Measurements from ENCODE around the gene LMCD1.

LMCD1 gene

GRCh38 chr3:8595695-8596115, 94.1 kb downstream of the LMCD1 start:
- H3K9me3 ChIP-seq (ENCODE audit: severe bottlenecking): no peaks in the 10 kb centered on the region
- H3K27me3 ChIP-seq (ENCODE audit: insufficient read depth, low read depth, severe bottlenecking): no peaks in the 10 kb centered on the region
- no peak for DNase-seq
- no peak overlapping the region for H3K4me3 ChIP-seq (ENCODE audit: low read depth, low read length)
- TF ChIP-seq CTCF (IDR thresholded peaks at IDR 0.05; ENCODE audit: low read depth, low read length): no peak
- no peaks in the 10 kb centered on the region for H3K36me3 ChIP-seq
- H3K27ac ChIP-seq: no peak overlapping the region

- no peaks in the 10 kb centered on the region for H3K27me3 ChIP-seq (ENCODE audit: insufficient read depth, low read depth, severe bottlenecking)
- H3K27ac ChIP-seq: no peak overlapping the region
- no peak overlapping the region for H3K4me3 ChIP-seq (ENCODE audit: low read depth, low read length)
- no peaks in the 10 kb centered on the region for H3K9me3 ChIP-seq (ENCODE audit: severe bottlenecking)
- DNase-seq: no peak
- no peak for TF ChIP-seq CTCF (IDR thresholded peaks at IDR 0.05; ENCODE audit: low read depth, low read length)
- no peaks in the 10 kb centered on the region for H3K36me3 ChIP-seq
Measured at GRCh38 chr3:8596321-8597218, 94.9 kb downstream of the LMCD1 start.

DNA sequence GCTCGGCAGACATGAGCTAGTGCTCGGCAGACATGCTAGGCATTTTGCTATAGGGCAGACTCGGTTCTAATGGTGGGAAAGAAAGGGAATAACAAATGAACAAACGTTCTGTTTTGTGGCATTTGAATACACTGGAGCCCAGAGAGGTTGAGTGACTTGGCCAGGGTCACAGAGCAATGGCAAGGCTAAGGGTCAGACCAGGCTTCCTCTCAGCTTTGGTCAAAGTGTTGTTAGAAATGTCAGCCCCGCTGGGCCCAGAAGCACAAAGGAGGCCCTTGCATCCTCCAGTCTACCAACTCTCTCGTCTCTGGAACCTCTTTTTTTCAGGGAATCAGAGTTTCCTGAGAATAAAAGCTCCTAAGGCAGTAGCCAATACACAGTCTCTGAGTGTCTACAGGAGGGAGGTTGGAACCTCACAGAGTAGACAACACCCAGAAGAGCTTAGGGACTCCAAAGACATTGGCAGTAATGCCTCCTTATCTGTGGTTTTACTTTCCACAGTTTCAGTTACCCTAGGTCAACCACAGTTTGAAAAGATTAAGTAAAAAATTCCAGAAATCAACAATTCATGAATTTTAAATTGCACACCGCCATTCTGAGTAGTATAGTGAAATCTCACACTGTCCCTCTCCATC, 95.7 kb downstream of the LMCD1 start:
- Histone ChIP-seq H3K27me3 (ENCODE audit: insufficient read depth, low read depth, severe bottlenecking) (no peaks in the 10 kb centered on the region), H3K27ac (no peak overlapping the region), H3K9me3 (ENCODE audit: severe bottlenecking) (no peaks in the 10 kb centered on the region), H3K36me3 (no peaks in the 10 kb centered on the region), H3K4me3 (ENCODE audit: low read depth, low read length) (no peak overlapping the region)
- no peak for DNase-seq
- TF ChIP-seq CTCF (IDR thresholded peaks at IDR 0.05; ENCODE audit: low read depth, low read length): no peak

DNA sequence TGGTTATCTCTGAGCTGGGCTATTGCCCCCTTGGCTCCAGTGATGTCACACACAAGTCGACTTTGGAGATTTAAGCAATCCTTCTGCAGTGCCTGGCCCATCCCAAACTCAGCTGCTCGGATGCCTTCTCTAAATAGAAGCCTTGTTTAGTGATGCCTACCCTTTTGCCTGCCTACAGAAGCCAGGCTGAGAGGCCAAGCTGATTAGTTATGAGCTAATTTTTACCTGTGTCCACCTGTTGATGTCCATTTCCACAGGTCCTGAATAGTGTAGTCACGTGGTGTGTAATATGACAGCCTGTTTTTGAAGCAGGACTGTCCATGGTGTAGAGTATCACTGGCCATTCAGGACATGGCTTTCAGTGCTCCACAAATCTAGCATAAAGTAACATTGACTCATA, 97.5 kb downstream of the LMCD1 start:
- no peak overlapping the region for H3K27ac ChIP-seq
- no peak for DNase-seq
- H3K36me3 ChIP-seq: no peaks in the 10 kb centered on the region
- TF ChIP-seq CTCF (IDR thresholded peaks at IDR 0.05; ENCODE audit: low read depth, low read length): no peak
- H3K9me3 ChIP-seq (ENCODE audit: severe bottlenecking): no peaks in the 10 kb centered on the region
- H3K4me3 ChIP-seq (ENCODE audit: low read depth, low read length): no peak overlapping the region
- no peaks in the 10 kb centered on the region for H3K27me3 ChIP-seq (ENCODE audit: insufficient read depth, low read depth, severe bottlenecking)

- no peak for DNase-seq
- no peak overlapping the region for H3K27ac ChIP-seq
- no peaks in the 10 kb centered on the region for H3K27me3 ChIP-seq (ENCODE audit: insufficient read depth, low read depth, severe bottlenecking)
- no peaks in the 10 kb centered on the region for H3K36me3 ChIP-seq
- H3K4me3 ChIP-seq (ENCODE audit: low read depth, low read length): no peak overlapping the region
- no peak for TF ChIP-seq CTCF (IDR thresholded peaks at IDR 0.05; ENCODE audit: low read depth, low read length)
- no peaks in the 10 kb centered on the region for H3K9me3 ChIP-seq (ENCODE audit: severe bottlenecking)
Measured at GRCh38 chr3:8600457-8600856, 98.8 kb downstream of the LMCD1 start.
